ENCODE data around the gene NR2F1. TPM values are rescaled to one million over a fixed set of nuclear protein-coding genes. Genes with fewer than 3 reads are reported as not detected.

Gene NR2F1
- total RNA-seq, 1 experiment from 2014 or later, result 175 TPM

DNA sequence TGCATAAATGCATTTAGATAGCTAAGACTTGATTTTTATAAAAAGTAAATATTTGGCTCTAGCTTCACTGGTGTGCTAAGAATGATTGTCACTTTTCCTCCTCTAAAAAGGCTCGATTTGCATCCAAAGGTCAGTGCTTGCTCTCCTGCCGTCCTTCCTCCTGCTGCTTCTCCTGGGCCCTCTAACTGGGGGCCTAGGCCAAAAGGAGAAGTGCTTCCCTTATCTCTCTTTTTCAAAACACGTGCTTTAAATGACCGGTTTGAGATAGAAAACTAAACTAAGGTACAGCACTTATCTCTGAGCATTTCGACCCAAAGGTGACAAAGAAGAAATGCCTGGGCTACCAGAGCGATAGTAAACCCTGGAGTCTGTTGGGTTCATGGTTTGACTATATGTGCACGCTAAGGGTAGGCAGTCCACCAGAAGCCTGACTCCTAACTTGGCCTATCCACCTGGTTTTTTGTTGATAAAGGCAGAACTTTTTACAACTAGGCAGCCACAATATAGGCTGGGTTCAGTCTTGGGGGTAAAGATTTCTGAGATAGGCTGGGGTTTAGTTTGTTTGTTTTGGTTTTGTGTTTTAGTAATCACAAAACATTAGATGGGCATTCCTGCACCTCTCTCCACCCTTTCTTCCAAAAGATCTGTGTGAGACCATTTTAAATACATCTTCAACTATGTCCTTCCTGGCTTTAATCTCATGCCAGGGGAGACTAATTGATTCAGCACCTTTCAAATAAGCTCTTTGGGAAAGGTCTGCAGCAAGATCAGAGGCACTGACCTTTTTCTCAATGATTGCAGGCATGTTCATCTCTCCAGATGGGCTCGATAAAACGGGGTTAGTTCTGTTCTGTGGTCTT lies 5.8 kb upstream of the NR2F1 start:
- in situ Hi-C loops (cut with HindIII; ENCODE audit: low sequenced_read_pairs), result no loop called here
- DNase-seq (ENCODE audit: low spot score), result peak; percentile 33

- peak; percentile 56 for DNase-seq (ENCODE audit: low spot score)
- in situ Hi-C loops (cut with HindIII; ENCODE audit: low sequenced_read_pairs), result no loop called here
Measured at GRCh38 chr5:93577854-93578812, 4.9 kb upstream of the NR2F1 start.

GRCh38 chr5:93578813-93579691 lies 4.0 kb upstream of the NR2F1 start:
- in situ Hi-C loops (cut with HindIII; ENCODE audit: low sequenced_read_pairs), result no loop called here

DNA sequence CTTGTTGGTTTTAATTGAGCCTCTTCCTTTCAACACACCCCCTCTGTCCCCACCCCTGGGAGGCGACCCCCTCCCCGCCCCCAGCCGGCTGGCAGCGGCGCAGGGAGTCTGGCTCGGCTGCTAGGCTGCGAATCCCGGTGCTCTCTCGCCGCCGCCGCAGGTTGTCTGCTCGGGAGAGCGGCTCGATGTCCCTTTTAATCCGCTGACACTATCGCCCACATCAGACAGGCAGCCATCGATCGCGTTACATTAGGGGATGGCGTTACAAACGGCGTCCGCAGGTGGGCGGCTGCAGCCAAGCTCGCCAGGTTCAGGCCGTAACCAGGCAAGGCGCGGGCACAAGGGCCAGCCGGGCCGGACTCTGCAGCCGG lies 3.3 kb upstream of the NR2F1 start:
- DNase-seq (ENCODE audit: low spot score), result no peak
- in situ Hi-C loops (cut with HindIII; ENCODE audit: low sequenced_read_pairs), result no loop called here

More at GRCh38 chr5:93578813-93579691, 4.0 kb upstream of the NR2F1 start:
- DNase-seq (ENCODE audit: low spot score), result peak; percentile 79

- DNase-seq (ENCODE audit: low spot score), result peak; percentile 56
- in situ Hi-C loops (cut with HindIII; ENCODE audit: low sequenced_read_pairs), result no loop called here
Measured at GRCh38 chr5:93580063-93580926, 2.7 kb upstream of the NR2F1 start.

DNA sequence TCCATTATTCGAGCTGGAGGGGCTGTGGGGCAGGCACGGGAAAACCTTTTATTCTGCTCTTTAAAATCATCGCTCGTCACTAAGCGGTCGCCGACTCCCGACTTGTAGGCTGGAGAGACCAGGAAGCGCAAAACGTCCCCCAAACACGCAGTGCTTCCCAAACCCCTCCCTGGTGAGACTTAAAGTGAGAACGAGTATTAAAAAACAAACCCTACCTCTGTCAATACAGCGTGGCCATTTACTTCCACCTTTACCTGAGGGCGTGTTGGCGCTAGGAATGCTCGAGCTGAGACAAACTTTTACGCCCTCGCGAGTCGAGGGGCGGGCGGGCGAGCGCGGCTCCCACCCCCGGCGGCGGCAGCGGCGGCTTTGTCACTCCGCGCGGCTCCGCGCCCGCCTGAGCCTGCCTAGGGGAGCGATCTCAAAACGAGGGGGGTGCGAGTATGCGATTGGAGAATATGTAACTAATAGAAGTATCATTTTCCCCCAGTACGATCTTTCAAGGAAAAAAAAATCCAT lies 2.0 kb upstream of the NR2F1 start, which contains the start of gene NR2F1-AS1:
NR2F1-AS1 (minus strand) TSS at position 293 of the 519 bp plus-strand sequence.
- in situ Hi-C loops (cut with HindIII; ENCODE audit: low sequenced_read_pairs), result no loop called here
- DNase-seq (ENCODE audit: low spot score), result peak; percentile 66

DNA sequence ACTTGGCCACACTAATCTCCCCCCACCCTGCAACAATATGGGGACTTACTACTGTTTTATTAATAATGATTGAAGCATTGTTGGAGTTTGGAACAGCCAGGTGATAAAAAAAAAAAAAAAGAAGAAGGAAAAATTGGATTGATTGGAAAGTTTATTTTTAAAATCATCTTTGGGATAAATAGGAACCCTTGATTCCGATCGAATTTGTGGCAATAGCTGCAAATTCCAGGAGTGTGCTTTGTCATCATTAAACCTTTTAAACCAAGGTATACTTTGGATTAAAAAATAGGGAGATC lies 907 bp upstream of the NR2F1 start:
- in situ Hi-C loops (cut with HindIII; ENCODE audit: low sequenced_read_pairs), result no loop called here
- no peak for DNase-seq (ENCODE audit: low spot score)

- peak; percentile 45 for DNase-seq (ENCODE audit: low spot score)
Measured at GRCh38 chr5:93583439-93583767, 381 bp downstream of the NR2F1 start.

GRCh38 chr5:93583768-93584595 lies 960 bp downstream of the NR2F1 start:
- in situ Hi-C loops (cut with HindIII; ENCODE audit: low sequenced_read_pairs), result no loop called here
- DNase-seq (ENCODE audit: low spot score), result peak; percentile 61

More at GRCh38 chr5:93583439-93583767, 381 bp downstream of the NR2F1 start:
- in situ Hi-C loops (cut with HindIII; ENCODE audit: low sequenced_read_pairs), result no loop called here

DNA sequence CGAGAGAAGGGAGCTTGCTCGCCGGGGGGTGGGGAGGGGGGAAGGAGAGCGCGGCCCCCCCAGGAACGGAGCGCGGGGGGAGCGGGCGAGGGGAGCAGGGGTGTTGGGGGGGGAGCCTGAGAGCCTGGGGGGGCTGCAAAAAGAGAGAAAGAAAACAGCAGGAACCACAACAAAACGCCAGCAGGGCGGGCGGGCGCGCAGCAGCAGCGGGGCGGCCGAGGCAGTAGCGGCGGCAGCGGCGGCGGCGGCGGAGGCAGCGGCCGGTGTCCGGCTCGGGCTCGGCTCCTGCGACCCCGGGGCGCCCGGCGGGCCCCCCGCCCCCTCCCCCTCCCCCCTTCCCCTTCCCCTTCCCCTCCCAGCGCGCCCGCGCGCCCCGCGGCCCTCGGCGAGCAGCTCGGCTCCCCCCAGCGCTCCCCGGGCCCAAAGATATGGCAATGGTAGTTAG lies 1.6 kb downstream of the NR2F1 start:
- in situ Hi-C loops (cut with HindIII; ENCODE audit: low sequenced_read_pairs), result no loop called here
- peak; percentile 41 for DNase-seq (ENCODE audit: low spot score)

- peak; percentile 79 for DNase-seq (ENCODE audit: low spot score)
- in situ Hi-C loops (cut with HindIII; ENCODE audit: low sequenced_read_pairs), result no loop called here
Measured at GRCh38 chr5:93585041-93585766, 2.2 kb downstream of the NR2F1 start.

- DNase-seq (ENCODE audit: low spot score), result peak; percentile 64
- in situ Hi-C loops (cut with HindIII; ENCODE audit: low sequenced_read_pairs), result no loop called here
Measured at GRCh38 chr5:93585767-93586385, 2.9 kb downstream of the NR2F1 start.

- peak; percentile 47 for DNase-seq (ENCODE audit: low spot score)
- in situ Hi-C loops (cut with HindIII; ENCODE audit: low sequenced_read_pairs), result no loop called here
Measured at GRCh38 chr5:93586736-93587596, 3.9 kb downstream of the NR2F1 start.

DNA sequence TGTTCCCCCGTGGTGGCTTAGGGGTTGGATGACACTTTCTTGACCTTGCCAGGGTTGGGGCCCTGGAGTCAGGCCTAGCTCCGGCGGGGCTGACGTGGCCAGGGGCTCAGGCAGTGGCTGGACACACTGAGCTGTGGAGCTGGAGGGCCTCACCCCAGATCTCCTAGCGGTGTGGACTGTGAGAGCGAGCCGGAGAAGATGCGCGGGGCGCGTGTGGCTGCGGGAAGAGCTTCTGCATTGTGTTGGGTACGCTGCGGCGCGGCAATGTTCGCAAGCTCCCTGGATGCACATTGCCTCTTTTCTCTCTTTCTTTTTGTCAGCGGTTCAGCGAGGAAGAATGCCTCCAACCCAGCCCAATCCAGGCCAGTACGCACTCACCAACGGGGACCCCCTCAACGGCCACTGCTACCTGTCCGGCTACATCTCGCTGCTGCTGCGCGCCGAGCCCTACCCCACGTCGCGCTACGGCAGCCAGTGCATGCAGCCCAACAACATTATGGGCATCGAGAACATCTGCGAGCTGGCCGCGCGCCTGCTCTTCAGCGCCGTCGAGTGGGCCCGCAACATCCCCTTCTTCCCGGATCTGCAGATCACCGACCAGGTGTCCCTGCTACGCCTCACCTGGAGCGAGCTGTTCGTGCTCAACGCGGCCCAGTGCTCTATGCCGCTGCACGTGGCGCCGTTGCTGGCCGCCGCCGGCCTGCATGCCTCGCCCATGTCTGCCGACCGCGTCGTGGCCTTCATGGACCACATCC lies 4.8 kb downstream of the NR2F1 start:
- in situ Hi-C loops (cut with HindIII; ENCODE audit: low sequenced_read_pairs), result no loop called here
- peak; percentile 65 for DNase-seq (ENCODE audit: low spot score)

Measured in G401 (cell line).